Heart right ventricle (tissue), 16 donors: ENCODE measurements around the gene PTPRG. TPM values are rescaled to one million over a fixed set of nuclear protein-coding genes. Genes with fewer than 3 reads are reported as not detected.

ENCODE experiments used
- ATAC-seq, 8 donors: fragments of 200-7000 bp; cut with Tn5 transposase; one replicate each; pipeline ENCODE4 v1.9.1; 2020; ENCODE audit warnings: mild to moderate bottlenecking in 8 of 8, moderate library complexity in 8 of 8, moderate number of reproducible peaks in 1 of 8
- DNase-seq, 2 donors: peaks; one replicate each; pipeline ENCODE4 v3.0.0-alpha.2; 2020
- H3K27ac ChIP-seq, 10 donors: fragments of 200-600 bp; sonication (generic) in 2 of 10; one replicate each; pipeline versions ENCODE4 v1.5.0 to v1.8.0; 2020 to 2022; ENCODE audit warnings: mild to moderate bottlenecking in 3 of 10
- H3K27me3 ChIP-seq, 7 donors: fragments of 200-600 bp; one replicate each; pipeline ENCODE4 v1.8.0; 2021 to 2022; ENCODE audit warnings: mild to moderate bottlenecking in 2 of 7
- H3K36me3 ChIP-seq, 9 donors: fragments of 200-600 bp; sonication (generic) in 1 of 9; one replicate each; pipeline versions ENCODE4 v1.5.0 to v1.8.0; 2020 to 2022; ENCODE audit warnings: mild to moderate bottlenecking in 2 of 9
- H3K4me1 ChIP-seq, 9 donors: fragments of 200-600 bp; sonication (generic) in 1 of 9; one replicate each; pipeline versions ENCODE4 v1.5.0 to v1.8.0; 2020 to 2022; ENCODE audit warnings: mild to moderate bottlenecking in 4 of 9
- H3K4me3 ChIP-seq, 10 donors: fragments of 200-600 bp; sonication (generic) in 2 of 10; one replicate each; pipeline versions ENCODE4 v1.5.0 to v1.8.0; 2020 to 2022; ENCODE audit warnings: mild to moderate bottlenecking in 7 of 10, moderate library complexity in 2 of 10
- H3K9me3 ChIP-seq, 11 donors: fragments of 200-600 bp in 10 of 11; sonication (generic) in 2 of 11; one replicate each; pipeline versions ENCODE4 v1.5.0 to v1.8.0; 2013 to 2022; ENCODE audit warnings: mild to moderate bottlenecking in 2 of 11, control low read depth in 1 of 11, moderate library complexity in 1 of 11
- WGBS, 2 donors: extraction: QIAGEN DNeasy Blood & Tissue Kit; methylation state at CpG; one replicate each; pipeline ENCODE4 v1.1.7; 2013; ENCODE audit warnings: inconsistent platforms in 1 of 2; 5-methylcytosine and 5-hydroxymethylcytosine counted together
- intact Hi-C, 10 donors: fragments of 100-400 bp; cut with DNase I; formaldehyde crosslinking; loops; one replicate each; pipeline versions ENCODE4 v1.11.1 to v1.14.2; 2022
- polyA plus RNA-seq, 2 donors: library from polyadenylated mRNA; stranded (reverse); fragments of 200-250 nt; gene quantifications; one replicate each; pipeline ENCODE4 v1.2.3, GENCODE V29; 2013
- total RNA-seq, 10 donors: library from RNA; stranded (reverse); fragmentation: NEBNext Ultra II Directional in 3 of 10; extraction: Animal tissue kit (Norgen Biotek cat#: 25700) in 3 of 10; gene quantifications; one replicate each; pipeline versions ENCODE4 v1.2.1 to v1.2.4, GENCODE V29; 2021 to 2023
- TF ChIP-seq, protein P1 (sequence below), 9 donors: fragments of 200-600 bp; sonication (generic) in 2 of 9; IDR thresholded peaks; one replicate each; pipeline versions ENCODE4 v1.5.0 to v1.8.0; 2021 to 2022; ENCODE audit warnings: antibody characterized with exemption in 9 of 9, mild to moderate bottlenecking in 5 of 9, moderate library complexity in 1 of 9
- donor health status: Arrhythmogenic right ventricular cardiomyopathy.
- donor health status: ischemic (EF 13 %, LVEDD 7.1; RV severe dilation, severe dysfunction).
- donor health status: healthy with polysubstance abuse.
- donor health status: DM: no; HTN: yes; CAD: no.
- donor health status: DM: no; HTN: no; CAD: no.
- donor health status: ischemic (EF 25% LVEDD 6.9; RV normal size, moderate dysfunction).
- donor health status: ischemic (EF 25% LVEDD 5.7; RV mildly dilated, moderate dysfunction).
- donor health status: healthy.
- donor health status: DM: yes; HTN: yes; CAD: no.
- donor health status: Ischemic cardiomyopathy.
- donor health status: ischemic (EF 35%, LVEDD 5.7; RV mildly dilated, moderate dysfunction).
- donor health status: nonischemic (EF 11% LVEDD 7.7; RV severe dilation, severe dysfunction).
- donor health status: DM: yes; HTN: yes; CAD: no.
- donor health status: PGD.
- donor health status: ischemic (EF 29% LVEDD 5.4; RV normal size, mild dysfunction).
- donor health status: nonischemic (EF 23%, LVEDD 6.1; RV moderate dilation, normal function).

PTPRG gene
- total and polyA plus RNA-seq, 12 donors, result 10.1 to 38.3 (median 32.6) TPM

DNA sequence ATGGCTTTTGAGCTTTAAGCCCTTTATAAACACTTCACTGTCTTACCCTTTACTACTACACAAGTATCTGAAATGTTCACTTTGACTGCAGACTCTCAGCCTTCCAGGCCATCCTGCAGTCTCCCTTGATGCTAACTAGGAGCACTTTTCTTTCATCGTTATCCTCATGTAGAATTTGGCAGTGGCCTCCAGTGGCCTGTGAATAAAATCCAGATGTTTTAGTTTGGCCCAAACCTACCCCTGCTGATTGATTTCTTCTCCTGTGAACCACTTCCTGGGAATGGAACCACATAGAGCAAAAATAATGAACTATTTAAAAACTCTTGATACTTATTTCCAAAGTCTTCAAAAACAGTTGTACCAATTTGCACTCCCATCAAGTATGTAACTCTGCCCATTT, 540.1 kb downstream of the PTPRG start:
- 19 to 36% methylated on average over 1 of the region's 1 CpG for WGBS, 2 donors
- H3K4me3 ChIP-seq, result no peak overlapping the region
- peaks cover 6 to 59% (median 30%) of the 10 kb centered on the region in 9 donors for H3K4me1 ChIP-seq
- no peaks in the 10 kb centered on the region for H3K36me3 ChIP-seq
- no peaks in the 10 kb centered on the region for H3K9me3 ChIP-seq
- TF ChIP-seq, protein P1, sequence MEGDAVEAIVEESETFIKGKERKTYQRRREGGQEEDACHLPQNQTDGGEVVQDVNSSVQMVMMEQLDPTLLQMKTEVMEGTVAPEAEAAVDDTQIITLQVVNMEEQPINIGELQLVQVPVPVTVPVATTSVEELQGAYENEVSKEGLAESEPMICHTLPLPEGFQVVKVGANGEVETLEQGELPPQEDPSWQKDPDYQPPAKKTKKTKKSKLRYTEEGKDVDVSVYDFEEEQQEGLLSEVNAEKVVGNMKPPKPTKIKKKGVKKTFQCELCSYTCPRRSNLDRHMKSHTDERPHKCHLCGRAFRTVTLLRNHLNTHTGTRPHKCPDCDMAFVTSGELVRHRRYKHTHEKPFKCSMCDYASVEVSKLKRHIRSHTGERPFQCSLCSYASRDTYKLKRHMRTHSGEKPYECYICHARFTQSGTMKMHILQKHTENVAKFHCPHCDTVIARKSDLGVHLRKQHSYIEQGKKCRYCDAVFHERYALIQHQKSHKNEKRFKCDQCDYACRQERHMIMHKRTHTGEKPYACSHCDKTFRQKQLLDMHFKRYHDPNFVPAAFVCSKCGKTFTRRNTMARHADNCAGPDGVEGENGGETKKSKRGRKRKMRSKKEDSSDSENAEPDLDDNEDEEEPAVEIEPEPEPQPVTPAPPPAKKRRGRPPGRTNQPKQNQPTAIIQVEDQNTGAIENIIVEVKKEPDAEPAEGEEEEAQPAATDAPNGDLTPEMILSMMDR (IDR thresholded peaks at IDR 0.05), result no peak
- peak in 7 of 8 donors; percentile 13 to 61 (median 53) for ATAC-seq
- DNase-seq, result peak in 1 of 2 donors; percentile 21
- intact Hi-C loops, result no loop called here
- H3K27ac ChIP-seq, result peak overlapping the region in 5 of 10 donors; percentile 6 to 51 (median 28)
- no peaks in the 10 kb centered on the region for H3K27me3 ChIP-seq

- peaks cover 0 to 5% (median 0%) of the 10 kb centered on the region in 11 donors for H3K9me3 ChIP-seq
- WGBS, 2 donors, result 89 to 90% methylated on average over 3 of the region's 3 CpGs
- no peak overlapping the region for H3K27ac ChIP-seq
- TF ChIP-seq, protein P1 (IDR thresholded peaks at IDR 0.05), result no peak
- DNase-seq, result no peak
- intact Hi-C loops, result no loop called here
- H3K4me3 ChIP-seq, result no peak overlapping the region
- no peak for ATAC-seq
- no peaks in the 10 kb centered on the region for H3K27me3 ChIP-seq
- peaks cover 6 to 45% (median 22%) of the 10 kb centered on the region in 9 donors for H3K4me1 ChIP-seq
- no peaks in the 10 kb centered on the region for H3K36me3 ChIP-seq
Observed at GRCh38 chr3:62103531-62103930, 542.2 kb downstream of the PTPRG start.

GRCh38 chr3:62109534-62109933, 548.2 kb downstream of the PTPRG start:
- Histone ChIP-seq H3K27ac (no peak overlapping the region), H3K27me3 (no peaks in the 10 kb centered on the region), H3K36me3 (no peaks in the 10 kb centered on the region), H3K4me3 (no peak overlapping the region), H3K4me1 (peaks cover 0 to 19% (median 3%) of the 10 kb centered on the region in 9 donors), H3K9me3 (peaks cover 0 to 15% (median 0%) of the 10 kb centered on the region in 11 donors)
- 43 to 91% methylated on average over 1 of the region's 1 CpG for WGBS, 2 donors
- DNase-seq, result no peak
- TF ChIP-seq, protein P1 (IDR thresholded peaks at IDR 0.05), result peak in 1 of 9 donors; percentile 2
- peak in 6 of 8 donors; percentile 62 to 96 (median 80) for ATAC-seq
- intact Hi-C loops, result no loop called here

- peak in 1 of 8 donors; percentile 34 for ATAC-seq
- Histone ChIP-seq H3K36me3 (no peaks in the 10 kb centered on the region), H3K27ac (no peak overlapping the region), H3K27me3 (no peaks in the 10 kb centered on the region), H3K4me1 (peaks cover 0 to 19% (median 3%) of the 10 kb centered on the region in 9 donors), H3K4me3 (no peak overlapping the region), H3K9me3 (peaks cover 0 to 15% (median 0%) of the 10 kb centered on the region in 11 donors)
- TF ChIP-seq, protein P1 (IDR thresholded peaks at IDR 0.05), result no peak
- intact Hi-C loops, result no loop called here
- WGBS, 2 donors, result 88 to 89% methylated on average over 5 of the region's 5 CpGs
- DNase-seq, result no peak
Observed at GRCh38 chr3:62110443-62111225, 549.3 kb downstream of the PTPRG start.
